Fibroblast of pulmonary artery (primary cell): ENCODE results near the gene TACC2.

ENCODE experiments used
- DNase-seq: peaks from one replicate; pipeline ENCODE4 v3.0.0-alpha.2; 2010; ENCODE audit warnings: low read depth
- H3K4me3 ChIP-seq: replicated peaks from 2 replicates; pipeline ENCODE4 v1.5.1; 2011; ENCODE audit warnings: low read depth, mild to moderate bottlenecking, control low read depth, low read length, moderate library complexity
- CTCF ChIP-seq: IDR thresholded peaks from 2 replicates; pipeline ENCODE4 v1.5.1; 2011; ENCODE audit warnings: mild to moderate bottlenecking, control low read depth, low read length, inconsistent platforms; ENCODE audit errors: missing control alignments

TACC2 gene

GRCh38 chr10:122084286-122085041, 95.5 kb downstream of the TACC2 start:
- DNase-seq: no peak
- no peak overlapping the region for H3K4me3 ChIP-seq
- TF ChIP-seq CTCF: no peak

GRCh38 chr10:122085423-122085911, 96.5 kb downstream of the TACC2 start:
- H3K4me3 ChIP-seq: no peak overlapping the region
- DNase-seq: no peak
- TF ChIP-seq CTCF: no peak

- TF ChIP-seq CTCF: no peak
- no peak overlapping the region for H3K4me3 ChIP-seq
- DNase-seq: no peak
Measured at GRCh38 chr10:122086416-122087240, 97.7 kb downstream of the TACC2 start.

- no peak overlapping the region for H3K4me3 ChIP-seq
Measured at GRCh38 chr10:122087436-122087835, 98.5 kb downstream of the TACC2 start.

GRCh38 chr10:122089311-122090017, 100.5 kb downstream of the TACC2 start:
- DNase-seq: no peak
- no peak overlapping the region for H3K4me3 ChIP-seq

More at GRCh38 chr10:122087436-122087835, 98.5 kb downstream of the TACC2 start:
- DNase-seq: no peak
- TF ChIP-seq CTCF: no peak

GRCh38 chr10:122091722-122092121, 102.8 kb downstream of the TACC2 start:
- TF ChIP-seq CTCF: no peak
- H3K4me3 ChIP-seq: no peak overlapping the region
- DNase-seq: no peak

More at GRCh38 chr10:122089311-122090017, 100.5 kb downstream of the TACC2 start:
- TF ChIP-seq CTCF: no peak
